ENCODE data around the gene FRYL.

Gene FRYL

GRCh38 chr4:48680848-48681568, 99.1 kb downstream of the FRYL start:
- H3K4me3 Mint-ChIP-seq = no peak overlapping the region
- no peak for DNase-seq (ENCODE audit: low spot score in 2 of 2)
- H3K36me3 Mint-ChIP-seq (ENCODE audit: insufficient read depth) = peaks cover 7% of the 10 kb centered on the region
- no peaks in the 10 kb centered on the region for H3K9me3 Mint-ChIP-seq
- no peak for ATAC-seq (replicated peaks; ENCODE audit: extremely low read depth, poor library complexity, severe bottlenecking)
- H3K27me3 Mint-ChIP-seq = no peaks in the 10 kb centered on the region
- H3K27ac Mint-ChIP-seq (ENCODE audit: low read depth) = no peak overlapping the region
- peaks cover 41% of the 10 kb centered on the region for H3K4me1 Mint-ChIP-seq

GRCh38 chr4:48673537-48673936, 106.5 kb downstream of the FRYL start:
- no peak overlapping the region for H3K27ac Mint-ChIP-seq (ENCODE audit: low read depth)
- peaks cover 2% of the 10 kb centered on the region for H3K36me3 Mint-ChIP-seq (ENCODE audit: insufficient read depth)
- ATAC-seq (replicated peaks; ENCODE audit: extremely low read depth, poor library complexity, severe bottlenecking) (no peak), DNase-seq (ENCODE audit: low spot score in 2 of 2) (no peak)
- peaks cover 29% of the 10 kb centered on the region for H3K4me1 Mint-ChIP-seq
- no peak overlapping the region for H3K4me3 Mint-ChIP-seq
- peaks cover 6% of the 10 kb centered on the region for H3K9me3 Mint-ChIP-seq
- H3K27me3 Mint-ChIP-seq = no peaks in the 10 kb centered on the region

GRCh38 chr4:48670587-48670986, 109.5 kb downstream of the FRYL start:
- H3K27me3 Mint-ChIP-seq = no peaks in the 10 kb centered on the region
- H3K9me3 Mint-ChIP-seq = peaks cover 6% of the 10 kb centered on the region
- ATAC-seq (replicated peaks; ENCODE audit: extremely low read depth, poor library complexity, severe bottlenecking) (no peak), DNase-seq (ENCODE audit: low spot score in 2 of 2) (no peak)
- H3K27ac Mint-ChIP-seq (ENCODE audit: low read depth) = no peak overlapping the region
- peaks cover 1% of the 10 kb centered on the region for H3K36me3 Mint-ChIP-seq (ENCODE audit: insufficient read depth)
- H3K4me1 Mint-ChIP-seq = peaks cover 39% of the 10 kb centered on the region
- no peak overlapping the region for H3K4me3 Mint-ChIP-seq

- DNase-seq (ENCODE audit: low spot score in 2 of 2) = no peak
Observed at GRCh38 chr4:48669086-48669485, 111.0 kb downstream of the FRYL start.

GRCh38 chr4:48668254-48669017, 111.6 kb downstream of the FRYL start:
- peaks cover 2% of the 10 kb centered on the region for H3K36me3 Mint-ChIP-seq (ENCODE audit: insufficient read depth)
- peaks cover 6% of the 10 kb centered on the region for H3K9me3 Mint-ChIP-seq
- peak overlapping the region; percentile 27 for H3K27ac Mint-ChIP-seq (ENCODE audit: low read depth)
- no peak for DNase-seq (ENCODE audit: low spot score in 2 of 2)
- no peaks in the 10 kb centered on the region for H3K27me3 Mint-ChIP-seq
- no peak overlapping the region for H3K4me3 Mint-ChIP-seq
- H3K4me1 Mint-ChIP-seq = peaks cover 39% of the 10 kb centered on the region
- ATAC-seq (replicated peaks; ENCODE audit: extremely low read depth, poor library complexity, severe bottlenecking) = no peak

More at GRCh38 chr4:48669086-48669485, 111.0 kb downstream of the FRYL start:
- Mint-ChIP-seq H3K9me3 (peaks cover 6% of the 10 kb centered on the region), H3K36me3 (ENCODE audit: insufficient read depth) (peaks cover 1% of the 10 kb centered on the region), H3K27me3 (no peaks in the 10 kb centered on the region), H3K4me1 (peaks cover 46% of the 10 kb centered on the region), H3K27ac (ENCODE audit: low read depth) (peak overlapping the region; percentile 27), H3K4me3 (no peak overlapping the region)
- ATAC-seq (replicated peaks; ENCODE audit: extremely low read depth, poor library complexity, severe bottlenecking) = no peak

- peaks cover 6% of the 10 kb centered on the region for H3K36me3 Mint-ChIP-seq (ENCODE audit: insufficient read depth)
- no peak overlapping the region for H3K27ac Mint-ChIP-seq (ENCODE audit: low read depth)
- ATAC-seq (replicated peaks; ENCODE audit: extremely low read depth, poor library complexity, severe bottlenecking) = no peak
- no peak overlapping the region for H3K4me3 Mint-ChIP-seq
- H3K27me3 Mint-ChIP-seq = no peaks in the 10 kb centered on the region
- H3K4me1 Mint-ChIP-seq = peaks cover 30% of the 10 kb centered on the region
- DNase-seq (ENCODE audit: low spot score in 2 of 2) = no peak
- peaks cover 6% of the 10 kb centered on the region for H3K9me3 Mint-ChIP-seq
Observed at GRCh38 chr4:48667148-48667547, 112.9 kb downstream of the FRYL start.

GRCh38 chr4:48665555-48666186, 114.4 kb downstream of the FRYL start:
- no peak for ATAC-seq (replicated peaks; ENCODE audit: extremely low read depth, poor library complexity, severe bottlenecking)
- Mint-ChIP-seq H3K9me3 (peaks cover 2% of the 10 kb centered on the region), H3K36me3 (ENCODE audit: insufficient read depth) (peaks cover 5% of the 10 kb centered on the region), H3K4me1 (peaks cover 40% of the 10 kb centered on the region), H3K27ac (ENCODE audit: low read depth) (no peak overlapping the region), H3K27me3 (no peaks in the 10 kb centered on the region), H3K4me3 (no peak overlapping the region)
- DNase-seq (ENCODE audit: low spot score in 2 of 2) = no peak

- ATAC-seq (replicated peaks; ENCODE audit: extremely low read depth, poor library complexity, severe bottlenecking) = no peak
- no peak for DNase-seq (ENCODE audit: low spot score in 2 of 2)
- H3K9me3 Mint-ChIP-seq = no peaks in the 10 kb centered on the region
- H3K4me3 Mint-ChIP-seq = no peak overlapping the region
- H3K36me3 Mint-ChIP-seq (ENCODE audit: insufficient read depth) = peaks cover 5% of the 10 kb centered on the region
- H3K4me1 Mint-ChIP-seq = peaks cover 47% of the 10 kb centered on the region
- H3K27ac Mint-ChIP-seq (ENCODE audit: low read depth) = no peak overlapping the region
- no peaks in the 10 kb centered on the region for H3K27me3 Mint-ChIP-seq
Observed at GRCh38 chr4:48664938-48665337, 115.1 kb downstream of the FRYL start.

- no peaks in the 10 kb centered on the region for H3K27me3 Mint-ChIP-seq
- H3K4me1 Mint-ChIP-seq = peaks cover 56% of the 10 kb centered on the region
- H3K27ac Mint-ChIP-seq (ENCODE audit: low read depth) = no peak overlapping the region
- H3K9me3 Mint-ChIP-seq = no peaks in the 10 kb centered on the region
- ATAC-seq (replicated peaks; ENCODE audit: extremely low read depth, poor library complexity, severe bottlenecking) = no peak
- DNase-seq (ENCODE audit: low spot score in 2 of 2) = no peak
- peaks cover 6% of the 10 kb centered on the region for H3K36me3 Mint-ChIP-seq (ENCODE audit: insufficient read depth)
- H3K4me3 Mint-ChIP-seq = no peak overlapping the region
Observed at GRCh38 chr4:48661391-48661790, 118.7 kb downstream of the FRYL start.

- no peak for ATAC-seq (replicated peaks; ENCODE audit: extremely low read depth, poor library complexity, severe bottlenecking)
- H3K4me1 Mint-ChIP-seq = peaks cover 50% of the 10 kb centered on the region
- peaks cover 6% of the 10 kb centered on the region for H3K36me3 Mint-ChIP-seq (ENCODE audit: insufficient read depth)
- DNase-seq (ENCODE audit: low spot score in 2 of 2) = no peak
- H3K9me3 Mint-ChIP-seq = no peaks in the 10 kb centered on the region
- H3K4me3 Mint-ChIP-seq = no peak overlapping the region
- no peaks in the 10 kb centered on the region for H3K27me3 Mint-ChIP-seq
- peak overlapping the region; percentile 47 for H3K27ac Mint-ChIP-seq (ENCODE audit: low read depth)
Observed at GRCh38 chr4:48660347-48660746, 119.7 kb downstream of the FRYL start.

- no peaks in the 10 kb centered on the region for H3K9me3 Mint-ChIP-seq
- H3K27me3 Mint-ChIP-seq = no peaks in the 10 kb centered on the region
- no peak for DNase-seq (ENCODE audit: low spot score in 2 of 2)
- no peak for ATAC-seq (replicated peaks; ENCODE audit: extremely low read depth, poor library complexity, severe bottlenecking)
- H3K27ac Mint-ChIP-seq (ENCODE audit: low read depth) = no peak overlapping the region
- peaks cover 64% of the 10 kb centered on the region for H3K4me1 Mint-ChIP-seq
- no peak overlapping the region for H3K4me3 Mint-ChIP-seq
- peaks cover 3% of the 10 kb centered on the region for H3K36me3 Mint-ChIP-seq (ENCODE audit: insufficient read depth)
Observed at GRCh38 chr4:48654015-48654664, 125.9 kb downstream of the FRYL start.

GRCh38 chr4:48653217-48654014, 126.7 kb downstream of the FRYL start:
- H3K27me3 Mint-ChIP-seq = no peaks in the 10 kb centered on the region
- no peak overlapping the region for H3K27ac Mint-ChIP-seq (ENCODE audit: low read depth)
- peaks cover 61% of the 10 kb centered on the region for H3K4me1 Mint-ChIP-seq
- peaks cover 2% of the 10 kb centered on the region for H3K36me3 Mint-ChIP-seq (ENCODE audit: insufficient read depth)
- peak; percentile 73 for ATAC-seq (replicated peaks; ENCODE audit: extremely low read depth, poor library complexity, severe bottlenecking)
- H3K4me3 Mint-ChIP-seq = no peak overlapping the region
- no peaks in the 10 kb centered on the region for H3K9me3 Mint-ChIP-seq
- no peak for DNase-seq (ENCODE audit: low spot score in 2 of 2)
